Measurements from ENCODE around the gene STXBP6.

GRCh38 chr14:24937300-24937699, 112.6 kb downstream of the STXBP6 start:
- TF ChIP-seq POLR2AphosphoS5 (IDR thresholded peaks at IDR 0.05; ENCODE audit: low read depth, low read length) (no peak), REST (IDR thresholded peaks at IDR 0.05; ENCODE audit: low read depth) (no peak), CTCF (IDR thresholded peaks at IDR 0.05 in 2 of 3, conservative IDR thresholded peaks at IDR 0.05 in 1 of 3; ENCODE audit: borderline replicate concordance in 1 of 3, insufficient read depth in 1 of 3, low read depth in 2 of 3, low read length in 2 of 3) (no peak), POLR2A (IDR thresholded peaks at IDR 0.05; ENCODE audit: borderline replicate concordance, extremely low read depth, insufficient read depth, insufficient read length) (no peak), ZNF274 (IDR thresholded peaks at IDR 0.05; ENCODE audit: low read depth, low read length) (no peak), SP1 (IDR thresholded peaks at IDR 0.05; ENCODE audit: low read depth) (no peak), RAD21 (IDR thresholded peaks at IDR 0.05; ENCODE audit: low read depth) (no peak), TCF7L2 (IDR thresholded peaks at IDR 0.05; ENCODE audit: borderline replicate concordance, extremely low read depth, insufficient read depth, insufficient read length) (no peak), YY1 (IDR thresholded peaks at IDR 0.05; ENCODE audit: extremely low read depth, insufficient replicate concordance, low read depth, low read length) (no peak)

All from HCT116 (cell line).